Esophagus muscularis mucosa (tissue), 4 donors: ENCODE data around the gene SPOP. TPM values are rescaled to one million over a fixed set of nuclear protein-coding genes. Genes with fewer than 3 reads are reported as not detected.

Experiments used
- DNase-seq: peaks from one replicate; pipeline ENCODE4 v3.0.0-alpha.2; 2017; ENCODE audit errors: extremely low spot score
- H3K27ac ChIP-seq, 4 donors: fragments of 200-600 bp; sonication (generic); replicated peaks in 1 of 4; 1 replicate in 3 of 4; 2 replicates in 1 of 4; pipeline ENCODE4 v1.5.1; 2016 to 2019; ENCODE audit warnings: mild to moderate bottlenecking in 1 of 4
- H3K27me3 ChIP-seq, 4 donors: fragments of 200-600 bp; sonication (generic); one replicate each; pipeline versions ENCODE4 v1.5.1 to v1.6.0; 2016 to 2019
- H3K36me3 ChIP-seq, 4 donors: fragments of 200-600 bp; sonication (generic); one replicate each; pipeline ENCODE4 v1.5.1; 2016 to 2019
- H3K4me1 ChIP-seq, 4 donors: fragments of 200-600 bp; sonication (generic); one replicate each; pipeline ENCODE4 v1.5.1; 2016 to 2019
- H3K4me3 ChIP-seq, 4 donors: fragments of 200-600 bp; sonication (generic); 1 replicate in 2 of 4; 2 replicates in 2 of 4; pipeline ENCODE4 v1.5.1; 2016 to 2019; ENCODE audit warnings: mild to moderate bottlenecking in 4 of 4, moderate library complexity in 1 of 4
- H3K9me3 ChIP-seq, 4 donors: fragments of 200-600 bp; sonication (generic); 1 replicate in 3 of 4; 2 replicates in 1 of 4; pipeline ENCODE4 v1.5.1; 2016 to 2019
- CTCF ChIP-seq, 3 experiments: fragments of 200-600 bp in 2 of 3; fragments of 450-650 bp in 1 of 3; sonication (generic) in 2 of 3; IDR thresholded peaks; one replicate each; pipeline ENCODE4 v1.5.1; 2017 to 2019; ENCODE audit warnings: antibody characterized with exemption in 3 of 3, mild to moderate bottlenecking in 2 of 3, moderate library complexity in 1 of 3
- EP300 ChIP-seq: sonication (generic); formaldehyde crosslinking; IDR thresholded peaks from one replicate; pipeline ENCODE4 v1.6.1; 2017; ENCODE audit warnings: antibody characterized with exemption
- POLR2A ChIP-seq: fragments of 450-650 bp; IDR thresholded peaks from one replicate; pipeline ENCODE4 v1.6.1; 2017; ENCODE audit warnings: antibody characterized with exemption, moderate library complexity, mild to moderate bottlenecking, low read depth
- POLR2AphosphoS5 ChIP-seq, 2 donors: sonication (generic); formaldehyde crosslinking; IDR thresholded peaks; one replicate each; pipeline ENCODE4 v1.6.1; 2017; ENCODE audit warnings: antibody characterized with exemption in 2 of 2
- WGBS: methylation state at CpG from one replicate; pipeline ENCODE4 v1.1.5; 2018; 5-methylcytosine and 5-hydroxymethylcytosine counted together
- intact Hi-C: fragments of 100-400 bp; cut with DNase I; formaldehyde crosslinking; loops from one replicate; pipeline ENCODE4 v1.15.1; 2023
- total RNA-seq, 4 donors: library from RNA; depleted of rRNA; stranded (reverse); fragments of >200 nt; gene quantifications; one replicate each; pipeline versions ENCODE4 v1.1.0 to v1.2.1, GENCODE V29; 2016

SPOP gene
- total RNA-seq, 4 donors from 2014 or later = 156 to 304 (median 185) TPM

GRCh38 chr17:49565948-49566491 lies 111.9 kb downstream of the SPOP start:
- Histone ChIP-seq H3K4me1 (peaks cover 18 to 50% (median 47%) of the 10 kb centered on the region in 4 donors), H3K27me3 (no peaks in the 10 kb centered on the region), H3K36me3 (no peaks in the 10 kb centered on the region), H3K4me3 (peak overlapping the region in 3 of 4 donors; percentile 8 to 18 (median 18)), H3K9me3 (no peaks in the 10 kb centered on the region), H3K27ac (peak overlapping the region; percentile 81 to 93 (median 85))
- peak; percentile 96 for DNase-seq
- 18% methylated on average over 14 of the region's 14 CpGs for WGBS
- intact Hi-C loops = no loop called here
- TF ChIP-seq EP300 (peak; percentile 90), POLR2A (no peak), CTCF (IDR thresholded peaks at IDR 0.05) (peak in 1 of 3 experiments; percentile 2), POLR2AphosphoS5 (IDR thresholded peaks at IDR 0.05) (peak; percentile 95)

GRCh38 chr17:49564638-49565037 lies 113.3 kb downstream of the SPOP start:
- DNase-seq = no peak
- no peak overlapping the region for H3K4me3 ChIP-seq
- no peaks in the 10 kb centered on the region for H3K27me3 ChIP-seq
- no peaks in the 10 kb centered on the region for H3K36me3 ChIP-seq
- intact Hi-C loops = no loop called here
- 77% methylated on average over 4 of the region's 4 CpGs for WGBS
- TF ChIP-seq POLR2A (no peak), POLR2AphosphoS5 (IDR thresholded peaks at IDR 0.05) (no peak), EP300 (no peak), CTCF (IDR thresholded peaks at IDR 0.05) (no peak)
- H3K27ac ChIP-seq = no peak overlapping the region
- no peaks in the 10 kb centered on the region for H3K9me3 ChIP-seq
- H3K4me1 ChIP-seq = peaks cover 15 to 40% (median 36%) of the 10 kb centered on the region in 4 donors

GRCh38 chr17:49557312-49558024 lies 120.4 kb downstream of the SPOP start:
- no peaks in the 10 kb centered on the region for H3K36me3 ChIP-seq
- DNase-seq = no peak
- WGBS = 22% methylated on average over 9 of the region's 9 CpGs
- H3K27me3 ChIP-seq = peaks cover 0 to 22% (median 0%) of the 10 kb centered on the region in 4 donors
- no peaks in the 10 kb centered on the region for H3K9me3 ChIP-seq
- no peak overlapping the region for H3K4me3 ChIP-seq
- H3K27ac ChIP-seq = no peak overlapping the region
- TF ChIP-seq EP300 (no peak), CTCF (IDR thresholded peaks at IDR 0.05) (peak; percentile 44 to 57 (median 50)), POLR2AphosphoS5 (IDR thresholded peaks at IDR 0.05) (no peak), POLR2A (no peak)
- intact Hi-C loops = loop anchor here (2.0 kb wide), 1 partner anchor 121 kb away; no protein-coding TSS in a partner anchor
- peaks cover 4 to 12% (median 7%) of the 10 kb centered on the region in 4 donors for H3K4me1 ChIP-seq

- Histone ChIP-seq H3K4me1 (peaks cover 4 to 12% (median 7%) of the 10 kb centered on the region in 4 donors), H3K9me3 (no peaks in the 10 kb centered on the region), H3K36me3 (no peaks in the 10 kb centered on the region), H3K27me3 (peaks cover 0 to 22% (median 0%) of the 10 kb centered on the region in 4 donors), H3K4me3 (peak overlapping the region in 1 of 4 donors; percentile 26), H3K27ac (no peak overlapping the region)
- DNase-seq = no peak
- peak; percentile 93 to 100 (median 94) for TF ChIP-seq CTCF (IDR thresholded peaks at IDR 0.05)
- TF ChIP-seq POLR2A = no peak
- no peak for TF ChIP-seq EP300
- peak in 1 of 2 donors; percentile 50 for TF ChIP-seq POLR2AphosphoS5 (IDR thresholded peaks at IDR 0.05)
- 32% methylated on average over 14 of the region's 30 CpGs for WGBS
- intact Hi-C loops = loop anchor here (1.0 to 2.0 kb wide), 2 partner anchors 60 to 120 kb away; no protein-coding TSS in a partner anchor
Observed at GRCh38 chr17:49556223-49556943, 121.5 kb downstream of the SPOP start.
